Left lung (tissue), 10 donors: ENCODE data around the gene PTGS1. TPM values are rescaled to one million over a fixed set of nuclear protein-coding genes. Genes with fewer than 3 reads are reported as not detected.

Source experiments
- ATAC-seq: fragments of 200-7000 bp; cut with Tn5 transposase; one replicate; pipeline ENCODE4 v1.9.1; 2020; ENCODE audit warnings: moderate library complexity
- DNase-seq, 4 donors: peaks; one replicate each; pipeline ENCODE4 v3.0.0-alpha.2; 2013 to 2020
- H3K27ac ChIP-seq, 2 donors: fragments of 200-600 bp; sonication (generic) in 1 of 2; one replicate each; pipeline versions ENCODE4 v1.5.0 to v1.8.0; 2020 to 2021
- H3K27me3 ChIP-seq, 2 donors: fragments of 200-600 bp; sonication (generic) in 1 of 2; one replicate each; pipeline versions ENCODE4 v1.5.0 to v1.8.0; 2020 to 2021
- H3K36me3 ChIP-seq, 2 donors: fragments of 200-600 bp; sonication (generic) in 1 of 2; one replicate each; pipeline versions ENCODE4 v1.5.0 to v1.8.0; 2020 to 2021
- H3K4me1 ChIP-seq, 2 donors: fragments of 200-600 bp; one replicate each; pipeline ENCODE4 v1.8.0; 2021
- H3K4me3 ChIP-seq, 2 donors: fragments of 200-600 bp; sonication (generic) in 1 of 2; one replicate each; pipeline versions ENCODE4 v1.5.0 to v1.8.0; 2020 to 2021; ENCODE audit warnings: mild to moderate bottlenecking in 1 of 2
- H3K9me3 ChIP-seq, 2 donors: fragments of 200-600 bp; sonication (generic) in 1 of 2; one replicate each; pipeline versions ENCODE4 v1.5.0 to v1.8.0; 2020 to 2021
- intact Hi-C, 2 donors: fragments of 100-400 bp; cut with DNase I; formaldehyde crosslinking; loops; one replicate each; pipeline versions ENCODE4 v1.11.2 to v1.14.2; 2022
- polyA plus RNA-seq, 6 donors: library from polyadenylated mRNA; unstranded; fragments of 120-200 nt; gene quantifications; one replicate each; pipeline ENCODE4 v1.2.1, GENCODE V29; 2013; ENCODE audit not compliant: insufficient read length in 6 of 6
- total RNA-seq, 2 donors: library from RNA; stranded (reverse); fragmentation: NEBNext Ultra II Directional; extraction: Animal tissue kit (Norgen Biotek cat#: 25700); gene quantifications; one replicate each; pipeline ENCODE4 v1.2.1, GENCODE V29; 2021
- TF ChIP-seq, protein P1 (sequence below), 2 donors: fragments of 200-600 bp; sonication (generic) in 1 of 2; IDR thresholded peaks; one replicate each; pipeline versions ENCODE4 v1.5.0 to v1.8.0; 2021; ENCODE audit warnings: antibody characterized with exemption in 2 of 2
- donor health status: DM: no; HTN: yes; CAD: no.
- donor health status: DM: no; HTN: no; CAD: no.

The PTGS1 gene
- total and polyA plus RNA-seq, 8 donors: 3.8 to 16.3 (median 4.8) TPM

DNA sequence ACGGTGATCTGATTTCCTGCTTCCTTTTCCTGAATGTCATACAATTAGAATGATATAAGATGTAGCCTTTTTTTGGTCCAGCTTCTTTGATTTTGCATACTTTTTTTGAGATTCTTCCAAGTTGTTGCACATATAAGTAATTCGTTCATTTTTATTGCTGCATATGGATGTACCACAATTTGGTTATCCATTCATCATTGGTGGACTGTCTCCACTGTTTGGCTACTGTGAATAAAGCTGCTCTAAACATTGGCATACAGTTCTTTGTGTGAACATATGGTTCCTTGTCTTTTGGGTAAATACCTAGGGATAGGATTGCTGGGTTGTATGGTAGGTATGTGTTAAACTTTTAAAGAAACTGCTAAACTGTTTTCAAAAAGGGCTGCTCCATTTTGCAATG lies 54.3 kb downstream of the PTGS1 start:
- Histone ChIP-seq H3K4me1 (no peaks in the 10 kb centered on the region), H3K27ac (no peak overlapping the region), H3K9me3 (peaks cover 0 to 14% of the 10 kb centered on the region in 2 donors), H3K4me3 (no peak overlapping the region), H3K36me3 (no peaks in the 10 kb centered on the region), H3K27me3 (no peaks in the 10 kb centered on the region)
- ATAC-seq: no peak
- intact Hi-C loops: no loop called here
- TF ChIP-seq, protein P1, sequence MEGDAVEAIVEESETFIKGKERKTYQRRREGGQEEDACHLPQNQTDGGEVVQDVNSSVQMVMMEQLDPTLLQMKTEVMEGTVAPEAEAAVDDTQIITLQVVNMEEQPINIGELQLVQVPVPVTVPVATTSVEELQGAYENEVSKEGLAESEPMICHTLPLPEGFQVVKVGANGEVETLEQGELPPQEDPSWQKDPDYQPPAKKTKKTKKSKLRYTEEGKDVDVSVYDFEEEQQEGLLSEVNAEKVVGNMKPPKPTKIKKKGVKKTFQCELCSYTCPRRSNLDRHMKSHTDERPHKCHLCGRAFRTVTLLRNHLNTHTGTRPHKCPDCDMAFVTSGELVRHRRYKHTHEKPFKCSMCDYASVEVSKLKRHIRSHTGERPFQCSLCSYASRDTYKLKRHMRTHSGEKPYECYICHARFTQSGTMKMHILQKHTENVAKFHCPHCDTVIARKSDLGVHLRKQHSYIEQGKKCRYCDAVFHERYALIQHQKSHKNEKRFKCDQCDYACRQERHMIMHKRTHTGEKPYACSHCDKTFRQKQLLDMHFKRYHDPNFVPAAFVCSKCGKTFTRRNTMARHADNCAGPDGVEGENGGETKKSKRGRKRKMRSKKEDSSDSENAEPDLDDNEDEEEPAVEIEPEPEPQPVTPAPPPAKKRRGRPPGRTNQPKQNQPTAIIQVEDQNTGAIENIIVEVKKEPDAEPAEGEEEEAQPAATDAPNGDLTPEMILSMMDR (IDR thresholded peaks at IDR 0.05): no peak
- no peak for DNase-seq

DNA sequence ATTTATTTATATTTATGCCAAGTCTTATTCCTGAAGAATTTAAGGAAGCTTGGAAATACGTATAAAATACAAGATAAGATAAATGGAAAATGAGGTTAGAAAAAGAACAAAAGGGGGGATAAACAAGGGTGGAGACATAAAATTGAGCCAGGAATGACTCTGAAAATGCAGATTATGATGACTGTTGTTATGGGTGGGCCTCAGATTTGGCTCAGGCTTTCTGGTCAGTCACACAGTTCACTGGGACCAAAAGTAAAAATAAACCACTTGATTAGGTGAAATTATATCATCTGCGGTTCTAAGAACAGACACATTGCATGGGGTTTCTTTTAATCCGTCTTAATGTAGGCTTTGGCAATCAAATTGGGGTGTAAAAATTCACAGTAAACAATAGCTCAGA lies 55.9 kb downstream of the PTGS1 start:
- intact Hi-C loops: no loop called here
- H3K27ac ChIP-seq: no peak overlapping the region
- TF ChIP-seq, protein P1 (IDR thresholded peaks at IDR 0.05): no peak
- H3K4me1 ChIP-seq: no peaks in the 10 kb centered on the region
- H3K27me3 ChIP-seq: no peaks in the 10 kb centered on the region
- H3K36me3 ChIP-seq: no peaks in the 10 kb centered on the region
- DNase-seq: no peak
- ATAC-seq: no peak
- H3K4me3 ChIP-seq: no peak overlapping the region
- no peaks in the 10 kb centered on the region for H3K9me3 ChIP-seq

DNA sequence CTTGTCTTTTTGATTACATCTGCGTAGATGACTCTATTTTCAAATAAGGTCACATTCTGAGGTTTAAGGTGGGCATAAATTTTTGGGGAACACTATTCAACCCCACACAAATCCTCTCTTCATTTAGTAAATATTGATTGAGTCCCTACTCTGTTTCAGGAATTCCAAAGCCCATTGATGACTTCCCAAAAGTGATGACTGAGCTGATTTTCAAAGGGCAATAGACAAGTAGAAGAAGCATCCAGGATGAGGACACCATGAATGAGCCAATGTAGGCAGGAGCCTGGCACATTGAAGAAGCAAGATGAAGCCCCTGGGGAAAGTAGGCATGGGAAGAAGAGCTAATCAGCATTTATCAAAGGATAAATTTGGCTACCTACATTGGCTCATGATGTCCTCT lies 71.7 kb downstream of the PTGS1 start:
- Histone ChIP-seq H3K9me3 (peaks cover 0 to 6% of the 10 kb centered on the region in 2 donors), H3K36me3 (no peaks in the 10 kb centered on the region), H3K4me3 (no peak overlapping the region), H3K27ac (no peak overlapping the region), H3K27me3 (peaks cover 0 to 5% of the 10 kb centered on the region in 2 donors), H3K4me1 (no peaks in the 10 kb centered on the region)
- ATAC-seq: no peak
- intact Hi-C loops: loop anchor here in 1 of 2 donors (10.0 kb wide), 1 partner anchor 68 kb away; the partner anchor contains the start of gene PTGS1
- no peak for DNase-seq
- TF ChIP-seq, protein P1 (IDR thresholded peaks at IDR 0.05): no peak

DNA sequence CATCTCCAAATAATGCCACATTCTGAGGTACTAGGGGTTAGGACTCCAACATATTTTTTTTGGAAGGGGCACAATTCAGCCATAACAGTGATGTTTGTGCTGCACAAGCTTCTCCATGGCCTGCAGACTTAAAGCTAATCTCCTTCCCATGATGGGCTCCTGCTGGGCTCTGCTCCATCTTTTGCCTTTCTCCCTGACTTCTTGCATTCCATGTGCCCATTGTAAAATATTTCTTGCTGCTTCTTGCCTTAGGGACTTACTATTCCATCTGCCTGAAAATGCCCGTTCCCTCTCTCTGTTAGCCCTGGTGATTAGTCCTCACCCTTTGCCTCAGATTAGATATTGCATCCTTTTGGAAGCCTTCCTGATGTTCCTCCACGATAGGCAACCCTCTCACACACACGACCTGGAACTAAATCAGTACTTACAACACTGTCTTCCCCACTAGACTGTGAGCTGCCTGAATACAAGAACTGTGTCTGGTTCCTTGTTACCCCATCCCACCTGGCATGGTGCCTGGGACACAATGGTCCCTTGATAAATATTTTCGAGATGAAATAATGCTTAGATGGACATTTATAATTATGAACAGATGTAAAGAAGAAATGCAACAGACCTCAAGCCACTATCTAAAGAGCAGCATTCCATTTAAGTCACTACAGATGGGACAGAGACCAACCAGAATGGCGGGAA lies 73.4 kb downstream of the PTGS1 start:
- H3K9me3 ChIP-seq: peaks cover 0 to 6% of the 10 kb centered on the region in 2 donors
- intact Hi-C loops: loop anchor here in 1 of 2 donors (10.0 kb wide), 1 partner anchor 69 kb away; the partner anchor contains the start of gene PTGS1
- no peak overlapping the region for H3K27ac ChIP-seq
- ATAC-seq (no peak), DNase-seq (no peak)
- H3K36me3 ChIP-seq: no peaks in the 10 kb centered on the region
- H3K4me3 ChIP-seq: no peak overlapping the region
- peaks cover 0 to 5% of the 10 kb centered on the region in 2 donors for H3K27me3 ChIP-seq
- H3K4me1 ChIP-seq: no peaks in the 10 kb centered on the region
- TF ChIP-seq, protein P1 (IDR thresholded peaks at IDR 0.05): no peak

Other genes starting within 250 kb of the PTGS1 start
- 10 to 100 TPM; 42.9 to 43.4 TPM for gene NDUFA8, start 211.2 kb upstream of the PTGS1 start, total RNA-seq
- gene NDUFA8, start 211.2 kb upstream of the PTGS1 start, polyA plus RNA-seq: 10 to 100 TPM; 47.6 to 61.5 (median 53.8) TPM
- gene MORN5, start 211.1 kb upstream of the PTGS1 start, total RNA-seq: 1 to 10 TPM in 1 of 2 donors, not detected in 1; 3.0 TPM
- gene MORN5, start 211.1 kb upstream of the PTGS1 start, polyA plus RNA-seq: 1 to 10 TPM; 1.2 to 7.2 (median 4.3) TPM
- gene LHX6, start 142.1 kb upstream of the PTGS1 start, total RNA-seq: 1 to 10 TPM; 4.8 to 9.1 TPM
- 10 to 100 TPM; 17.6 to 25.4 (median 18.6) TPM for gene LHX6, start 142.1 kb upstream of the PTGS1 start, polyA plus RNA-seq
- 10 to 100 TPM; 17.8 to 21.6 TPM for gene RBM18, start 106.2 kb upstream of the PTGS1 start, total RNA-seq
- 10 to 100 TPM; 27.9 to 38.7 (median 30.1) TPM for gene RBM18, start 106.2 kb upstream of the PTGS1 start, polyA plus RNA-seq
- 10 to 100 TPM; 21.3 to 35.7 TPM for gene MRRF, start 106.1 kb upstream of the PTGS1 start, total RNA-seq
- gene MRRF, start 106.1 kb upstream of the PTGS1 start, polyA plus RNA-seq: 10 to 100 TPM; 36.4 to 53.0 (median 42.0) TPM
- not detected for gene OR1J1, start 106.9 kb downstream of the PTGS1 start, total RNA-seq
- not detected for gene OR1J1, start 106.9 kb downstream of the PTGS1 start, polyA plus RNA-seq
- not detected for gene OR1J2, start 139.8 kb downstream of the PTGS1 start, total RNA-seq
- not detected for gene OR1J2, start 139.8 kb downstream of the PTGS1 start, polyA plus RNA-seq
- not detected for gene OR1J4, start 148.1 kb downstream of the PTGS1 start, total RNA-seq
- gene OR1J4, start 148.1 kb downstream of the PTGS1 start, polyA plus RNA-seq: not detected
- not detected for gene OR1N1, start 156.3 kb downstream of the PTGS1 start, total RNA-seq
- gene OR1N1, start 156.3 kb downstream of the PTGS1 start, polyA plus RNA-seq: not detected
- not detected for gene OR1N2, start 182.1 kb downstream of the PTGS1 start, total RNA-seq
- gene OR1N2, start 182.1 kb downstream of the PTGS1 start, polyA plus RNA-seq: not detected
- not detected for gene OR1L8, start 212.4 kb downstream of the PTGS1 start, total RNA-seq
- gene OR1L8, start 212.4 kb downstream of the PTGS1 start, polyA plus RNA-seq: under 1 TPM; 0.10 to 0.52 (median 0.37) TPM
- gene OR1Q1, start 243.7 kb downstream of the PTGS1 start, total RNA-seq: not detected
- gene OR1Q1, start 243.7 kb downstream of the PTGS1 start, polyA plus RNA-seq: under 1 TPM in 1 of 6 donors, not detected in 5; 0.21 TPM